HEK293T (cell line): ENCODE data around the gene ZBTB9.

Experiments
- BHLHE40 ChIP-seq: fragments of 450-650 bp; IDR thresholded peaks from 2 replicates; pipeline ENCODE4 v1.6.1; 2016; ENCODE audit warnings: mild to moderate bottlenecking, moderate library complexity, borderline replicate concordance
- ZNF384 ChIP-seq: fragments of 450-650 bp; IDR thresholded peaks from 2 replicates; pipeline ENCODE4 v1.6.1; 2016

- TF ChIP-seq ZNF384: no peak
- no peak for TF ChIP-seq BHLHE40
Observed at GRCh38 chr6:33437666-33438065, 16.7 kb upstream of the ZBTB9 start.
